ENCODE data around the gene GLDN. TPM values are rescaled to one million over a fixed set of nuclear protein-coding genes. Genes with fewer than 3 reads are reported as not detected.

Gene GLDN
- total and polyA plus RNA-seq, 10 of the 15 experiments (the other 5 are each of a cell fraction or from before 2014, with no cell fraction given) = 0.13 TPM; not detected in 9

GRCh38 chr15:51333571-51333970 lies 7.9 kb upstream of the GLDN start (continued):
- TF ChIP-seq HSF1 (IDR thresholded peaks at IDR 0.05; ENCODE audit: low read depth, low read length) = no peak
- TF ChIP-seq BACH1 (IDR thresholded peaks at IDR 0.05; ENCODE audit: borderline replicate concordance) = no peak
- TF ChIP-seq ZNF24 (IDR thresholded peaks at IDR 0.05) = no peak
- no peak for TF ChIP-seq PKNOX1 (IDR thresholded peaks at IDR 0.05)
- no peak for TF ChIP-seq SMARCA5 (IDR thresholded peaks at IDR 0.05)

- in situ Hi-C loops (cut with MboI) = no loop called here
- no peak overlapping the region for H3K27ac ChIP-seq (ENCODE audit: control insufficient read depth, insufficient read depth)
- 0% methylated on average over 2 of the region's 2 CpGs for WGBS (ENCODE audit: insufficient coverage, insufficient replicate concordance, low lambda C conversion rate, missing lambda C conversion rate)
Measured at GRCh38 chr15:51334011-51334451, 7.4 kb upstream of the GLDN start.

More at GRCh38 chr15:51334011-51334451, 7.4 kb upstream of the GLDN start:
- ChIA-PET SMC1A (ENCODE audit: uncharacterized antibody, unreplicated experiment) (interaction anchor here (1.3 kb wide), 1 partner anchor 47 kb away, joined by 4 read pairs; no protein-coding TSS in a partner anchor), RAD21 (ENCODE audit: unreplicated experiment) (no interaction called here), CTCF (interaction anchor here (0.6 to 1.2 kb wide), 2 partner anchors 70 to 171 kb away, joined by 3 read pairs; no protein-coding TSS in a partner anchor), POLR2A (no interaction called here)
- no peak overlapping the region for H3K9ac ChIP-seq (ENCODE audit: control insufficient read depth, insufficient read depth, low read length)
- DNase-seq (ENCODE audit: low read depth, low spot score) = no peak
- H3K79me2 ChIP-seq (ENCODE audit: control insufficient read depth, insufficient read depth, low read length) = no peaks in the 10 kb centered on the region
- peaks cover 0 to 5% of the 10 kb centered on the region in 2 experiments; a peak in 1 of 4 replicates for H3K27me3 ChIP-seq (replicated peaks in 1 of 2; ENCODE audit: control insufficient read depth in 2 of 2, insufficient read depth in 2 of 2, low read length in 1 of 2)
- no peak overlapping the region for H3K4me3 ChIP-seq
- peaks cover 21% of the 10 kb centered on the region for H3K4me1 ChIP-seq (ENCODE audit: control insufficient read depth, insufficient read depth, low read length)
- no peak for TF ChIP-seq NBN (IDR thresholded peaks at IDR 0.05)
- no peak for TF ChIP-seq RCOR1 (conservative IDR thresholded peaks at IDR 0.05; ENCODE audit: low read depth, low read length)
- no peak for TF ChIP-seq SREBF1 (IDR thresholded peaks at IDR 0.05; ENCODE audit: low read length)
- no peak for TF ChIP-seq TARDBP (IDR thresholded peaks at IDR 0.05; ENCODE audit: borderline replicate concordance)
- TF ChIP-seq SPI1 (IDR thresholded peaks at IDR 0.05; ENCODE audit: borderline replicate concordance, insufficient read depth, low read depth, low read length) = peak; percentile 54; the same call in 1 of the 2 replicates
- no peaks in the 10 kb centered on the region for H4K20me1 ChIP-seq (ENCODE audit: control insufficient read depth, insufficient read depth)
- no peak for FAIRE-seq
- no TSS peak for BruUV-seq (replicated peaks)
- intact Hi-C loops (cut with micrococcal nuclease; ENCODE audit: unreplicated experiment) = no loop called here
- no peak overlapping the region; the same call in 1 of the 2 replicates for H3K4me2 ChIP-seq (ENCODE audit: control insufficient read depth, insufficient read depth)
- H2AFZ ChIP-seq (ENCODE audit: control insufficient read depth, low read depth, low read length) = no peak overlapping the region
- no peaks in the 10 kb centered on the region for H3K36me3 ChIP-seq (ENCODE audit: control insufficient read depth in 2 of 2, insufficient read depth in 2 of 2, low read length in 1 of 2)
- H3K9me3 ChIP-seq (replicated peaks; ENCODE audit: control insufficient read depth, insufficient read depth, low read length) = no peaks in the 10 kb centered on the region; the same call in 2 of the 3 replicates
- no peak for ATAC-seq
